Body of pancreas (tissue), 4 donors: ENCODE measurements around the gene HNRNPL. TPM values are rescaled to one million over a fixed set of nuclear protein-coding genes. Genes with fewer than 3 reads are reported as not detected.
A peak's percentile ranks its signal among the peaks of the same experiment; 100 is the strongest.

ENCODE experiments used
- ATAC-seq: fragments of 150-250 bp; one replicate; pipeline ENCODE4 v1.9.1; 2016
- DNase-seq, 4 donors: peaks; one replicate each; pipeline ENCODE4 v3.0.0-alpha.2; 2019
- H3K27ac ChIP-seq, 4 donors: fragments of 200-600 bp; sonication (generic); 1 replicate in 3 of 4; 2 replicates in 1 of 4; pipeline versions ENCODE4 v1.5.1 to v1.6.1; 2016 to 2019; ENCODE audit warnings: mild to moderate bottlenecking in 1 of 4, mixed read lengths in 1 of 4, moderate library complexity in 1 of 4
- H3K27me3 ChIP-seq, 2 donors: fragments of 200-600 bp; sonication (generic); one replicate each; pipeline ENCODE4 v1.6.0; 2016; ENCODE audit warnings: mild to moderate bottlenecking in 1 of 2
- H3K36me3 ChIP-seq, 2 donors: fragments of 200-600 bp; sonication (generic); replicated peaks in 1 of 2; 2 replicates each; pipeline ENCODE4 v1.5.1; 2016; ENCODE audit warnings: low read depth in 2 of 2; ENCODE audit not compliant: insufficient read depth in 1 of 2
- H3K4me1 ChIP-seq: fragments of 200-600 bp; sonication (generic); one replicate; pipeline ENCODE4 v1.6.0; 2016
- H3K4me3 ChIP-seq, 2 donors: fragments of 200-600 bp; sonication (generic); 1 replicate in 1 of 2; 2 replicates in 1 of 2; pipeline ENCODE4 v1.5.1; 2016 to 2019
- H3K9me3 ChIP-seq, 3 donors: fragments of 200-600 bp; sonication (generic); 1 replicate in 2 of 3; 2 replicates in 1 of 3; pipeline ENCODE4 v1.5.1; 2016
- POLR2A ChIP-seq, 3 donors: fragments of 450-650 bp; IDR thresholded peaks; one replicate each; pipeline ENCODE4 v1.6.1; 2016; ENCODE audit warnings: antibody characterized with exemption in 3 of 3, mild to moderate bottlenecking in 2 of 3
- WGBS, 2 donors: methylation state at CpG; one replicate each; pipeline ENCODE4 v1.1.5; 2017; 5-methylcytosine and 5-hydroxymethylcytosine counted together
- intact Hi-C: fragments of 100-400 bp; cut with DNase I; formaldehyde crosslinking; loops from one replicate; pipeline ENCODE4 v1.15.1; 2023
- total RNA-seq, 2 donors: library from RNA; depleted of rRNA; stranded (reverse); fragments of >200 nt; gene quantifications; one replicate each; pipeline ENCODE4 v1.1.0, GENCODE V29; 2016
- TF ChIP-seq, protein P1 (sequence below), 7 experiments: fragments of 450-650 bp in 4 of 7; fragments of 200-600 bp in 3 of 7; sonication (generic) in 3 of 7; IDR thresholded peaks; one replicate each; pipeline ENCODE4 v1.5.1; 2016 to 2019; ENCODE audit warnings: antibody characterized with exemption in 7 of 7

Gene HNRNPL
- total RNA-seq, 2 donors from 2014 or later: 80.4 to 139 TPM

- Histone ChIP-seq H3K27ac (peak overlapping the region; percentile 65 to 77 (median 76)), H3K27me3 (no peaks in the 10 kb centered on the region), H3K4me1 (peaks cover 15% of the 10 kb centered on the region), H3K9me3 (no peaks in the 10 kb centered on the region), H3K4me3 (no peak overlapping the region), H3K36me3 (peaks cover 0 to 9% of the 10 kb centered on the region in 2 donors)
- intact Hi-C loops: no loop called here
- no peak for TF ChIP-seq POLR2A (IDR thresholded peaks at IDR 0.05)
- TF ChIP-seq, protein P1, sequence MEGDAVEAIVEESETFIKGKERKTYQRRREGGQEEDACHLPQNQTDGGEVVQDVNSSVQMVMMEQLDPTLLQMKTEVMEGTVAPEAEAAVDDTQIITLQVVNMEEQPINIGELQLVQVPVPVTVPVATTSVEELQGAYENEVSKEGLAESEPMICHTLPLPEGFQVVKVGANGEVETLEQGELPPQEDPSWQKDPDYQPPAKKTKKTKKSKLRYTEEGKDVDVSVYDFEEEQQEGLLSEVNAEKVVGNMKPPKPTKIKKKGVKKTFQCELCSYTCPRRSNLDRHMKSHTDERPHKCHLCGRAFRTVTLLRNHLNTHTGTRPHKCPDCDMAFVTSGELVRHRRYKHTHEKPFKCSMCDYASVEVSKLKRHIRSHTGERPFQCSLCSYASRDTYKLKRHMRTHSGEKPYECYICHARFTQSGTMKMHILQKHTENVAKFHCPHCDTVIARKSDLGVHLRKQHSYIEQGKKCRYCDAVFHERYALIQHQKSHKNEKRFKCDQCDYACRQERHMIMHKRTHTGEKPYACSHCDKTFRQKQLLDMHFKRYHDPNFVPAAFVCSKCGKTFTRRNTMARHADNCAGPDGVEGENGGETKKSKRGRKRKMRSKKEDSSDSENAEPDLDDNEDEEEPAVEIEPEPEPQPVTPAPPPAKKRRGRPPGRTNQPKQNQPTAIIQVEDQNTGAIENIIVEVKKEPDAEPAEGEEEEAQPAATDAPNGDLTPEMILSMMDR (IDR thresholded peaks at IDR 0.05): no peak
- ATAC-seq (no peak), DNase-seq (no peak)
- WGBS, 2 donors: 55 to 57% methylated on average over 6 of the region's 6 CpGs
These were observed 36.5 kb downstream of the HNRNPL start for GRCh38 chr19:38813323-38813722.

DNA sequence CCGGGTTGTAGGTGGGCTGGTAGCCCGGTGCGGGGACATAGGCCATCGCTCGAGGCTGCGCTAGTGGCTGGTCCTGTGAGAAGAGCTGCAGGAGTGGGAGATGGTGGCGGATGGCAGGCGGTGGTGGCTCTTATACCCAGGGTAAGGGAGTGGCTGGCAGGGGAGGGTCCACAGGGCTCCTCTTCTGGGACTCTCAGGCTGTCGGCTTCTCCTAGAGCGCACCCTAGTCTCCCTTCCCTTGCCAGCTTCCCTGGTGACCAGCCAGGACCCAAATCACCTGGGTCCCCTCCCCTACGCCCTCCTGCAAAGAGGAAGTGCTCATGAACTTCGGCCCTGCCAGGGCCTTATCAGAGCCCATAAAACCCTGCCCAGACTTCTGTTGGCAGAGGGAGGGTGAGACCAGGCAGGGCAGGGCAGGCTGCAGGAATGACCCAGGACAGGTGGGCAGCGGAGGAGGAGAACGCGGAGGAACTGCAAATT is 36.9 kb downstream of the HNRNPL start, which contains the start of gene LGALS4:
Gene LGALS4 (minus strand): TSS at position 105 of the 480 bp plus-strand sequence. CDS start 59 bp downstream, at position 46.
- Histone ChIP-seq H3K4me1 (peaks cover 15% of the 10 kb centered on the region), H3K36me3 (peaks cover 0 to 9% of the 10 kb centered on the region in 2 donors), H3K9me3 (no peaks in the 10 kb centered on the region), H3K27me3 (no peaks in the 10 kb centered on the region), H3K4me3 (no peak within 1 kb of the TSS), H3K27ac (peak within 1 kb of the TSS; percentile 65 to 77 (median 76))
- ATAC-seq (peak; percentile 92), DNase-seq (peak; percentile 86 to 94 (median 92))
- TF ChIP-seq POLR2A (IDR thresholded peaks at IDR 0.05): peak; percentile 33 to 76 (median 72)
- TF ChIP-seq, protein P1 (IDR thresholded peaks at IDR 0.05): peak in 2 of 7 experiments; percentile 1 to 13
- intact Hi-C loops: no loop called here
- 24 to 45% methylated on average over 9 to 15 of the region's 15 CpGs for WGBS, 2 donors

GRCh38 chr19:38812009-38812840 is 37.6 kb downstream of the HNRNPL start:
- DNase-seq (no peak), ATAC-seq (no peak)
- WGBS, 2 donors: 64 to 75% methylated on average over 13 to 18 of the region's 18 CpGs
- Histone ChIP-seq H3K36me3 (peaks cover 0 to 7% of the 10 kb centered on the region in 2 donors), H3K4me3 (no peak overlapping the region), H3K9me3 (no peaks in the 10 kb centered on the region), H3K27me3 (no peaks in the 10 kb centered on the region), H3K27ac (peak overlapping the region; percentile 65 to 77 (median 76)), H3K4me1 (peaks cover 15% of the 10 kb centered on the region)
- TF ChIP-seq, protein P1 (IDR thresholded peaks at IDR 0.05): no peak
- TF ChIP-seq POLR2A (IDR thresholded peaks at IDR 0.05): no peak
- intact Hi-C loops: no loop called here

DNA sequence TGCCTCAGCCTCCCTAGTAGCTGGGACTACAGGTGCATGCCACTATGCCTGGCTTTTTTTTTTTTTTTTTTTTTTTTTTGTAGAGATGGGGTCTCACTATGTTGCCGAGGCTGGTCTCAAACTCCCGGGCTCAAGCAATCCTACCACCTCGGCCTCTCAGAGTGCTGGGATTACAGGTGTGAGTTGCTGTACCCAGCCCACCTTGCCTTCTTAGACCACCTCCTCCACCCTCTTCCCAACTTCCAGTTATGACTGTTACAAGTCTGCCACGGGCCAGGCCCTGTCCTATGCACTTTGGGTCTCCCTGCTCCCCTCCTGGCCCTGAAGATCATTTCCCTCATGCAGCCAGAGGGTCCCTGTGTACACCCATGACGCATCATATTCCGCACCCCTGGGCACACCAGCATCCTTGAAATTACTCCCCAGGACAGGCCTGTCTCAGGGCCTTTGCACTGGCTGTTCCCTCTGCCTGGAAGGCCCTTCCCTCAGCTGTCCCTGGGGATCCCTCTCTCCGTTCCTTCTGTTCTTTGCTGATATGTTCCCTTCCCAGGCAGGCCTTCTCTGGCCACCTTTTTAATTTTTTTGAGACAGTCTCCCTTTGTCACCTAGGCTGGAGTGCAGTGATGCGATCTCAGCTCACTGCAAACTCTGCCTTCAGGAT is 40.1 kb downstream of the HNRNPL start:
- DNase-seq: no peak
- no peaks in the 10 kb centered on the region for H3K9me3 ChIP-seq
- 97% methylated on average over 8 of the region's 8 CpGs for WGBS, 2 donors
- TF ChIP-seq, protein P1 (IDR thresholded peaks at IDR 0.05): no peak
- TF ChIP-seq POLR2A (IDR thresholded peaks at IDR 0.05): no peak
- H3K27ac ChIP-seq: no peak overlapping the region
- H3K4me3 ChIP-seq: no peak overlapping the region
- no peak for ATAC-seq
- H3K4me1 ChIP-seq: peaks cover 15% of the 10 kb centered on the region
- no peaks in the 10 kb centered on the region for H3K27me3 ChIP-seq
- intact Hi-C loops: no loop called here
- no peaks in the 10 kb centered on the region for H3K36me3 ChIP-seq
